SK-N-SH (cell line): Measurements from ENCODE around the gene FFAR2.

ENCODE experiments used
- ELF1 ChIP-seq: IDR thresholded peaks from 2 replicates; pipeline ENCODE4 v1.4.0; 2012
- EZH2phosphoT487 ChIP-seq: fragments of 200-600 bp; sonication (generic); IDR thresholded peaks from 2 replicates; pipeline ENCODE4 v1.6.1; 2017; ENCODE audit warnings: low read depth, mixed run types, mild to moderate bottlenecking, antibody characterized with exemption, moderate library complexity, borderline replicate concordance
- POLR2AphosphoS5 ChIP-seq: IDR thresholded peaks from 2 replicates; pipeline ENCODE4 v1.6.1; 2012; ENCODE audit warnings: low read depth, low read length
- REST ChIP-seq: IDR thresholded peaks from 2 replicates; pipeline ENCODE4 v1.6.1; 2012; ENCODE audit warnings: mild to moderate bottlenecking, low read depth, low read length, moderate library complexity
- SMC3 ChIP-seq: IDR thresholded peaks from 2 replicates; pipeline ENCODE4 v1.6.1; 2012; ENCODE audit warnings: low read depth, low read length, improper control_type of control experiment
- TF ChIP-seq, protein P1 (sequence below): fragments of 200-600 bp; sonication (generic); IDR thresholded peaks from 2 replicates; pipeline ENCODE4 v1.6.1; 2017; ENCODE audit warnings: antibody characterized with exemption, mild to moderate bottlenecking, moderate library complexity
- TF ChIP-seq, protein P2 (sequence below): IDR thresholded peaks from 2 replicates; pipeline ENCODE4; 2012

DNA sequence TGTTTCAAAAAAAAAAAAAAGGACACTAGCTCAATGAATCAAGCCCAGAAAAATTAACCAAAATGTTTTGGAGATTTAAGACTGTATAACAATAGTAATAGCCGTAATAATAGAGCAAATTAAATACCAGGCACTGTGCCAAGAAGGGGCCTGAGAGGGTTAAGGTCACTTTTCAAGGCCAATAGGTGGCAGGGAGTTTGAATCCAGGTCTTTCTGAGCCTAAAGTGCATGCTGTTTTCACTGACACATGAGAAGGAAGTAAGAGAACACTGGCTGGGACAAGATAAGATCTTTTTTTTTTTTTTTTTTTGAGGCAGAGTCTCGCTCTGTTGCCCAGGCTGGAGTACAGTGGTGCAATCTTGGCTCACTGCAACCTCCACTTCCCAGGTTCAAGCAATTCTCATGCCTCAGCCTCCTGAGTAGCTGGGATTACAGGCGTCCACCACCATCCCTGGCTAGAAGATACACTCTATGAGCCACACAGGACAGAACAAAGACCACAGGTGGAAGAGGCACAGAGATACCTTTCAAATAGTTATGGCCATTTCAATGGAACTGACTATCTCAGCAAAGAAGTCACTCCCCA lies 7.7 kb downstream of the FFAR2 start:
- TF ChIP-seq, protein P1, sequence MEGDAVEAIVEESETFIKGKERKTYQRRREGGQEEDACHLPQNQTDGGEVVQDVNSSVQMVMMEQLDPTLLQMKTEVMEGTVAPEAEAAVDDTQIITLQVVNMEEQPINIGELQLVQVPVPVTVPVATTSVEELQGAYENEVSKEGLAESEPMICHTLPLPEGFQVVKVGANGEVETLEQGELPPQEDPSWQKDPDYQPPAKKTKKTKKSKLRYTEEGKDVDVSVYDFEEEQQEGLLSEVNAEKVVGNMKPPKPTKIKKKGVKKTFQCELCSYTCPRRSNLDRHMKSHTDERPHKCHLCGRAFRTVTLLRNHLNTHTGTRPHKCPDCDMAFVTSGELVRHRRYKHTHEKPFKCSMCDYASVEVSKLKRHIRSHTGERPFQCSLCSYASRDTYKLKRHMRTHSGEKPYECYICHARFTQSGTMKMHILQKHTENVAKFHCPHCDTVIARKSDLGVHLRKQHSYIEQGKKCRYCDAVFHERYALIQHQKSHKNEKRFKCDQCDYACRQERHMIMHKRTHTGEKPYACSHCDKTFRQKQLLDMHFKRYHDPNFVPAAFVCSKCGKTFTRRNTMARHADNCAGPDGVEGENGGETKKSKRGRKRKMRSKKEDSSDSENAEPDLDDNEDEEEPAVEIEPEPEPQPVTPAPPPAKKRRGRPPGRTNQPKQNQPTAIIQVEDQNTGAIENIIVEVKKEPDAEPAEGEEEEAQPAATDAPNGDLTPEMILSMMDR, result no peak
- TF ChIP-seq ELF1 (no peak), POLR2AphosphoS5 (no peak), SMC3 (no peak), EZH2phosphoT487 (no peak), REST (no peak)
- TF ChIP-seq, protein P2, sequence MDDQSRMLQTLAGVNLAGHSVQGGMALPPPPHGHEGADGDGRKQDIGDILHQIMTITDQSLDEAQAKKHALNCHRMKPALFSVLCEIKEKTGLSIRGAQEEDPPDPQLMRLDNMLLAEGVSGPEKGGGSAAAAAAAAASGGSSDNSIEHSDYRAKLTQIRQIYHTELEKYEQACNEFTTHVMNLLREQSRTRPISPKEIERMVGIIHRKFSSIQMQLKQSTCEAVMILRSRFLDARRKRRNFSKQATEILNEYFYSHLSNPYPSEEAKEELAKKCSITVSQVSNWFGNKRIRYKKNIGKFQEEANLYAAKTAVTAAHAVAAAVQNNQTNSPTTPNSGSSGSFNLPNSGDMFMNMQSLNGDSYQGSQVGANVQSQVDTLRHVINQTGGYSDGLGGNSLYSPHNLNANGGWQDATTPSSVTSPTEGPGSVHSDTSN, result no peak
